ENCODE measurements around the gene SLC35F4. TPM values are rescaled to one million over a fixed set of nuclear protein-coding genes. Genes with fewer than 3 reads are reported as not detected.

Gene SLC35F4
- total and polyA plus RNA-seq, 5 experiments from 2014 or later = not detected

DNA sequence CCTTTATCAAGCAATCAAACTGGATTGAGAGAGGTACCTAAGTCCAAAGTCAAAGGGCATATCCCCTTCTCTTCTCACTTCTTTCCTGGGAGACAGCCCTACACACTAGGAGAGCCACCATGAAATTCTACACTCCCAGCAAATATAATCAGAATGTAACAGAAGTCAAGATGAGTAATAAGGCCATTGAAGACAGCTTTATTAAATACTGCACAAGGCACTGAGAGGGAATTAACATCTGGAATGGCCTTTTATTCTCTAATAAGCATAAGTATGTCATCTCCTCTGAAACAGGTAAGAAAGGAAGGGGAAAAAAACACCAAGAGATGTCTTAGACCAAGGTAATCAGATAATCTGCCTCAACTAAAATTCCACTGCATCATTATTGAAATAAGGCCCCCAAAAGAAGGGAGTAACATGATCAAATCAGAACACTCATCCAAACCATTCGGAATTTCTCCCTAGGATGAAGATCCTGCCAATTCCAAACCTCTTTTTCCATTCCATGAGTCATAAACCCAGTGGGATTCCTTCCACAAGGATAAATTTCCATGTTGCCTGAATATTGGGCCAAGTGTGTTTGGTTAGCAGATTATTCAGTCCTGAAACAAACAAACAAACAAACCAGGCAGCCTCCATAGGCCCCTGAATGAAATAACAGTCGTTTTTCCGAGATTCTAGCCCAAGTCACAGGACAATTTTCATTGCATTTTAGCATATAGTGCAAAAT is 19.9 kb downstream of the SLC35F4 start:
- DNase-seq (no peak), ATAC-seq (no peak)
- Mint-ChIP-seq H3K27me3 (peaks cover 3 to 9% (median 5%) of the 10 kb centered on the region in 5 donors), H3K36me3 (no peaks in the 10 kb centered on the region), H3K27ac (no peak overlapping the region), H3K4me1 (no peaks in the 10 kb centered on the region), H3K4me3 (no peak overlapping the region), H3K9me3 (peaks cover 0 to 4% (median 0%) of the 10 kb centered on the region in 9 donors)
- POLR2A ChIA-PET = no interaction called here

DNA sequence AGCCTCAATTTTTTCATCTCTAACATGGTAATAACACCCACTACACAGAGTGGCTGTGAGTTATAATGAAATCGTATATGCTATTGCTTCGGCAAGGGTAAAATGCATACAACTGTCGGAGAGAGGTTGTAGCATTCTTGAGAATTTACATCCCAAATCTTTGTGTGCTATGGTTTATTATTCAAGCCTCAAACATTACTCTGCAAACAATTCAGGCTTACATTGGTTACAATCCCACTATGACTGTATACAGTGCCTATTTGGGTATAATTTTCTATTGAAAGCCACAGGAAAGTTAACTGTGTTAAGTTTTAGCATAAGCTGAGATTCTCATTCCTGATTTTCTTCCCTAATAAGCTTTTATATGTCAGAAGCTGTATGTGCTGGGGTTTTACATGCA is 20.6 kb downstream of the SLC35F4 start:
- POLR2A ChIA-PET = no interaction called here

GRCh38 chr14:57837267-57837666 is 28.6 kb downstream of the SLC35F4 start:
- H3K9me3 Mint-ChIP-seq = peaks cover 0 to 7% (median 0%) of the 10 kb centered on the region in 9 donors
- ATAC-seq (no peak), DNase-seq (no peak)
- H3K4me1 Mint-ChIP-seq = no peaks in the 10 kb centered on the region
- POLR2A ChIA-PET = no interaction called here
- H3K27me3 Mint-ChIP-seq = peaks cover 3 to 26% (median 5%) of the 10 kb centered on the region in 5 donors
- H3K27ac Mint-ChIP-seq = no peak overlapping the region
- H3K4me3 Mint-ChIP-seq = no peak overlapping the region
- no peaks in the 10 kb centered on the region for H3K36me3 Mint-ChIP-seq

More for the DNA sequence above, 20.6 kb downstream of the SLC35F4 start:
- Mint-ChIP-seq H3K4me3 (no peak overlapping the region), H3K27ac (no peak overlapping the region), H3K4me1 (no peaks in the 10 kb centered on the region), H3K9me3 (peaks cover 0 to 4% (median 0%) of the 10 kb centered on the region in 9 donors), H3K27me3 (peaks cover 3 to 9% (median 5%) of the 10 kb centered on the region in 5 donors), H3K36me3 (no peaks in the 10 kb centered on the region)
- ATAC-seq (no peak), DNase-seq (no peak)

- Mint-ChIP-seq H3K36me3 (no peaks in the 10 kb centered on the region), H3K27ac (no peak overlapping the region), H3K4me3 (no peak overlapping the region), H3K27me3 (peaks cover 3 to 25% (median 5%) of the 10 kb centered on the region in 5 donors), H3K9me3 (peaks cover 0 to 7% (median 0%) of the 10 kb centered on the region in 9 donors), H3K4me1 (no peaks in the 10 kb centered on the region)
- ATAC-seq = no peak
- no peak for DNase-seq
- POLR2A ChIA-PET = no interaction called here
Observed at GRCh38 chr14:57835766-57836165, 30.1 kb downstream of the SLC35F4 start.

DNA sequence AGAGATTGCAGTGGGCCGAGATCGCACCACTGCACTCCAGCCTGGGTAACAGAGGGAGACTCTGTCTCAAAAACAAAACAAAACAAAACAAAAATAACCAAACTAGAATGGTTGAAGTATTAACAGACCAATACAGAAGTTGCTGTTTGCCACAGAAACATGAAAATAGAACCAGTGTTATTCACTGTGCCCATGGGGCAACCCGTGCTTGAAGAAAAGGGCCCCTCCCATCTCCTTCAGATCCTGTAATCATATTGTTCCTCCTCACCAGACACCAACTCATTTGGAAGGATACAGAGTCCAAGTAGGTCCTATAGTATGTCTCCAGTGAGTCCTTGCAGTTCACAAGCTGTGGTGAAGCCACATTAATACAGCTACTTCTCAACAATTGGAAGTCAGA is 30.9 kb downstream of the SLC35F4 start:
- no peaks in the 10 kb centered on the region for H3K4me1 Mint-ChIP-seq

DNA sequence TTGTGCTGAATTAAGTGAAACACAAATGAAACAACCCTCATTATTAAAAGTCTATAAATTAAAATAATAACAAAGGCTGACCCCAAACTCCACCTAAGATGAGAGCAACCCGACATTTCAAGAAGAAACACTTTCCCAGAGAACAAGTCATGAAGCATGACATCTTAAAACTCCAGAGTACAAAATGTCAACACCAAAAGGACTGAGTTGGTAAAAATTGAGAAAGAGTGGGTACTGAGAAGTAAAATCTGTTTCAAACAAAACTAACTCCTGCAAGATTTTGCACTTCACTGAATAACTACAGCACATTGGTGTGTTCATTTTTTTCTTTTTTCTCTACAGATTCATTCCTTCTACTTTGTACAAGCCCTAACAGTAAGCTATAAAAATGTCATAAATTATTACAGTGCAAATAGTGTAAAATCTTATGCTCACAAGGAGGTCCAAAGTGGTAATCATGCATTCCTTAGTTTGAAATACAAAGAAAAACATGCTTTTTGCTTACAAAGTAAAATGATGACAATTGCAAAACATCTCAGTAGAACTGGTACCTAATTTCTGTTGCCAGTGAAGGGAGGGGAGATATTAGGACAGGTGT is 31.8 kb downstream of the SLC35F4 start:
- Mint-ChIP-seq H3K9me3 (peaks cover 0 to 4% (median 0%) of the 10 kb centered on the region in 9 donors), H3K27me3 (peaks cover 2 to 19% (median 3%) of the 10 kb centered on the region in 5 donors)
- no peak for ATAC-seq

More for the DNA sequence above, 30.9 kb downstream of the SLC35F4 start:
- ATAC-seq (no peak), DNase-seq (no peak)
- Mint-ChIP-seq H3K36me3 (no peaks in the 10 kb centered on the region), H3K27ac (no peak overlapping the region), H3K9me3 (peaks cover 0 to 7% (median 0%) of the 10 kb centered on the region in 9 donors), H3K4me3 (no peak overlapping the region), H3K27me3 (peaks cover 3 to 25% (median 5%) of the 10 kb centered on the region in 5 donors)
- POLR2A ChIA-PET = no interaction called here

DNA sequence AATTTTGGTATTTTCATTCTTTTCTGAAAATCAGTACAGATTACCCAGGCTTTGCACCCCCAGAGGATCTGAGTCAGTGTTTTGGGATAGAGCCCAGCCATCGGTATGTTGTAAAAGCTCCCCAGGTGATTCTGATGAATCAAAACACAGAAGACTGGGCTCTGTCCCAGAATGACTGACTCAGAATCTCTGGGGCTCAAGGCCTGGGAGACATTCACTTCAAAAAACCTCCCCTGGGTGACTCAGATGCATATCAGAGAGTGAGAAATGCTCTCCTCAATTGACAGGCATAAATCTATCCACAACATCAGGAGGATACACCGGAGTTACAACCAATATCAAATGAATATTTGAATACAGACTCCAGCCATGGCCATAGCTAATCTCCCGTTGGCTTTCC is 32.6 kb downstream of the SLC35F4 start:
- Mint-ChIP-seq H3K4me3 (no peak overlapping the region), H3K9me3 (peaks cover 0 to 4% (median 0%) of the 10 kb centered on the region in 9 donors), H3K4me1 (no peaks in the 10 kb centered on the region), H3K27me3 (peaks cover 2 to 17% (median 3%) of the 10 kb centered on the region in 5 donors), H3K36me3 (no peaks in the 10 kb centered on the region), H3K27ac (no peak overlapping the region)
- DNase-seq (no peak), ATAC-seq (no peak)
- POLR2A ChIA-PET = no interaction called here

More for the DNA sequence above, 31.8 kb downstream of the SLC35F4 start:
- no peak overlapping the region for H3K27ac Mint-ChIP-seq
- H3K4me1 Mint-ChIP-seq = no peaks in the 10 kb centered on the region
- POLR2A ChIA-PET = no interaction called here
- H3K4me3 Mint-ChIP-seq = no peak overlapping the region
- no peak for DNase-seq
- no peaks in the 10 kb centered on the region for H3K36me3 Mint-ChIP-seq

DNA sequence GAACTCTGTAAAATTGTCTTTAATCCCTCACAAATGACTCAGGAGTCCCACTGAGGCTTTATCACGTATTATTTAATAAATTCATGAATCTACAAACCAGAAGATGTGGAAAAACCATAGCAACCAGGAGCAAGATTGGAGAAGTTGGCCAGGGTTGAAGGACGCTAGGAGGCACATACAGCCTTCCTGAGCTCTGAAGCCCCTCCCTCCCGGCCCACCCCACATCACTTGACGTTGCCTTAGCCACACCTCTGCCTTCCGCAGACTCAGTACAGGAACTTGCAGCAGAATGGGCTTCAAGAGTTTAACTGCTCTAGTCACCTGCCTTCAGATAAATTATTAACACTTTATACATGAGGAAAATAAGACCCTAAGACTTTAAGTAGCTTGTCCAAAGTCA is 33.9 kb downstream of the SLC35F4 start:
- POLR2A ChIA-PET = no interaction called here
- no peak overlapping the region for H3K27ac Mint-ChIP-seq

DNA sequence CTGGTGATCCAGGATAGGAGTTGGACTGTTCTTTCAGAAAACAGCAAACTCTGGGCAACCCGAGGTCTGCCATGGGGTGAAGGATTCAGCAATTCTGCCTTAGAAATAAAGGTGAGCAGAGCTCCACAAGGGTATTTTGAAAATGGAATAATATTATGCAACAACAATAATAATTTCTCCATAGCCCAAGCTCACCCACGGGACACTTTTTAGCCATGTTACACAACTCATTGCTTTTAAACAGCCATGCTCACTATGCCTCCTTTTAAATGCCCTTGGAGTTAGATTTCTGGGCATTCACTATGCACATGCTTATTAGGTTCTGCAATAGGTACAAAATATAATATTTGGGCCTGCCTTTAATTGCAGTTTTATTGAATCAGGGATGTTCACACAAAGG is 37.2 kb downstream of the SLC35F4 start:
- Mint-ChIP-seq H3K4me3 (no peak overlapping the region), H3K4me1 (no peaks in the 10 kb centered on the region), H3K9me3 (peaks cover 0 to 14% (median 7%) of the 10 kb centered on the region in 9 donors), H3K36me3 (peaks cover 0 to 7% (median 0%) of the 10 kb centered on the region in 3 donors), H3K27me3 (peaks cover 0 to 15% (median 9%) of the 10 kb centered on the region in 5 donors), H3K27ac (no peak overlapping the region)
- DNase-seq (no peak), ATAC-seq (no peak)
- POLR2A ChIA-PET = no interaction called here

More for the DNA sequence above, 33.9 kb downstream of the SLC35F4 start:
- Mint-ChIP-seq H3K9me3 (peaks cover 0 to 4% (median 0%) of the 10 kb centered on the region in 9 donors), H3K4me1 (no peaks in the 10 kb centered on the region), H3K36me3 (no peaks in the 10 kb centered on the region), H3K27me3 (peaks cover 2 to 6% (median 2%) of the 10 kb centered on the region in 5 donors), H3K4me3 (no peak overlapping the region)
- ATAC-seq (no peak), DNase-seq (no peak)

DNA sequence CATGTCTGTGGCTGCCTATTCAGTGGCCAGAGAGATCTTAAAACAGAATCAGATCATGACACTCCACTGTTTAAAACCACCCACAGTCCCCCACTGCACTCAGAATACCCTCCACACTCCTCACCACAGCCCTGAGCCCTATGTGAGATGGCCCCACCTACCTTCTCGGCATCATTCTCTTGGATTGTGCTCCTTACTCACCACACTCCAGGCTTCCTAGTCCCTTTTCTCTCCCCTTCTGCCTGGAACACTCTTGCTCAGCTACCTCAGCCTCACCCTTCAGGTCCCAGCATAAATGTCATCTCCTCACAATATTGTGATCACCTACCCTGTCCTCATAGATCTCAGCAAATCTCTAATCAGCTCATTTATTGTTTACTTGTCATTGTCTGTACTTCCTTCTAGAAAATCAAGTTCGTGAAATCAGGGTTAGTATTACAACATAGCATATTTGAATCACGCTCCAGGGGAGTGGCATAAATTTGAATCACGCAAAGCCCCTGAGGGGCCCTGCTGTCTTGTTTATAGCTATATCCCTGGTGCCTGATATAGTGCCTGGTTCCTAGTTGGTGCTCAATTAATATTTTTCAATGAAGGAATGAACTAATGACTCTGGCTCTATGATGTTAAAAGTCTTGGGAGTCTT is 42.8 kb downstream of the SLC35F4 start:
- Mint-ChIP-seq H3K9me3 (peaks cover 0 to 23% (median 7%) of the 10 kb centered on the region in 9 donors), H3K27ac (no peak overlapping the region), H3K27me3 (peaks cover 0 to 21% (median 13%) of the 10 kb centered on the region in 5 donors), H3K4me1 (no peaks in the 10 kb centered on the region), H3K36me3 (peaks cover 0 to 7% (median 0%) of the 10 kb centered on the region in 3 donors), H3K4me3 (no peak overlapping the region)
- no peak for ATAC-seq
- POLR2A ChIA-PET = no interaction called here
- no peak for DNase-seq

- Mint-ChIP-seq H3K27me3 (peaks cover 0 to 21% (median 12%) of the 10 kb centered on the region in 5 donors), H3K27ac (no peak overlapping the region), H3K36me3 (peaks cover 0 to 7% (median 0%) of the 10 kb centered on the region in 3 donors), H3K4me3 (no peak overlapping the region), H3K4me1 (no peaks in the 10 kb centered on the region), H3K9me3 (peaks cover 0 to 23% (median 6%) of the 10 kb centered on the region in 9 donors)
- ATAC-seq (no peak), DNase-seq (no peak)
- POLR2A ChIA-PET = no interaction called here
Observed at GRCh38 chr14:57822081-57822480, 43.8 kb downstream of the SLC35F4 start.

GRCh38 chr14:57820581-57820980 is 45.3 kb downstream of the SLC35F4 start:
- no peak for DNase-seq
- Mint-ChIP-seq H3K4me1 (no peaks in the 10 kb centered on the region), H3K4me3 (no peak overlapping the region), H3K9me3 (peaks cover 0 to 23% (median 5%) of the 10 kb centered on the region in 9 donors), H3K27me3 (peaks cover 0 to 21% (median 11%) of the 10 kb centered on the region in 5 donors), H3K27ac (no peak overlapping the region), H3K36me3 (peaks cover 0 to 7% (median 0%) of the 10 kb centered on the region in 3 donors)
- ATAC-seq = no peak
- POLR2A ChIA-PET = no interaction called here

- Mint-ChIP-seq H3K27me3 (peaks cover 0 to 9% (median 5%) of the 10 kb centered on the region in 5 donors), H3K4me3 (no peak overlapping the region), H3K4me1 (no peaks in the 10 kb centered on the region), H3K36me3 (no peaks in the 10 kb centered on the region), H3K9me3 (peaks cover 0 to 9% (median 0%) of the 10 kb centered on the region in 9 donors), H3K27ac (no peak overlapping the region)
- DNase-seq = no peak
- no peak for ATAC-seq
- POLR2A ChIA-PET = no interaction called here
Observed at GRCh38 chr14:57818511-57818910, 47.4 kb downstream of the SLC35F4 start.
